Activated B cell treated with CpG ODN at 0.5 μM for 24 hours (primary cell): ENCODE results near the gene INPP5B. TPM values are rescaled to one million over a fixed set of nuclear protein-coding genes. Genes with fewer than 3 reads are reported as not detected.
A peak's percentile ranks its signal among the peaks of the same experiment; 100 is the strongest.

ENCODE experiments used
- ATAC-seq: fragments of 200-7000 bp; cut with Tn5 transposase; one replicate; pipeline ENCODE4 v1.10.0; 2021; ENCODE audit warnings: low read depth, mild to moderate bottlenecking, moderate library complexity
- CTCF ChIA-PET: fragments of 350-600 bp; sonication (Branson Sonifier 250); formaldehyde crosslinking; loops from one replicate; lab custom pipeline; 2021; ENCODE audit warnings: antibody characterized with exemption; lab: Charles Lee
- POLR2A ChIA-PET: fragments of 350-600 bp; sonication (Branson Sonifier 250); formaldehyde crosslinking; loops from one replicate; lab custom pipeline; 2021; ENCODE audit warnings: antibody characterized with exemption; lab: Charles Lee
- DNase-seq: peaks from one replicate; pipeline ENCODE4 v3.0.0; 2022
- H3K27ac Mint-ChIP-seq: one replicate; pipeline ENCODE4 v1.8.0; 2020; ENCODE audit warnings: mixed read lengths
- H3K27me3 Mint-ChIP-seq: one replicate; pipeline ENCODE4 v1.8.0; 2021; ENCODE audit warnings: mixed read lengths
- H3K36me3 Mint-ChIP-seq: one replicate; pipeline ENCODE4 v1.8.0; 2021; ENCODE audit warnings: low read depth, mixed read lengths
- H3K4me1 Mint-ChIP-seq: one replicate; pipeline ENCODE4 v1.8.0; 2021; ENCODE audit warnings: mixed read lengths
- H3K4me3 Mint-ChIP-seq: one replicate; pipeline ENCODE4 v1.8.0; 2020; ENCODE audit warnings: mild to moderate bottlenecking, mixed read lengths
- H3K9me3 Mint-ChIP-seq: one replicate; pipeline ENCODE4 v1.8.0; 2020; ENCODE audit warnings: mixed read lengths
- CTCF ChIP-seq: fragments of 200-600 bp; IDR thresholded peaks from one replicate; pipeline ENCODE4 v1.8.0; 2022; ENCODE audit warnings: antibody characterized with exemption, mild to moderate bottlenecking
- intact Hi-C: fragments of 100-400 bp; cut with micrococcal nuclease; formaldehyde crosslinking; loops from one replicate; pipeline ENCODE4 v1.15.1; 2024
- total RNA-seq: library from RNA; stranded (reverse); gene quantifications from 2 replicates; pipeline ENCODE4 v1.2.3, GENCODE V29; 2022

Gene INPP5B
- total RNA-seq: 63.4 and 70.3 TPM in 2 replicates

- no peaks in the 10 kb centered on the region for H3K9me3 Mint-ChIP-seq
- no peak for TF ChIP-seq CTCF
- peaks cover 23% of the 10 kb centered on the region for H3K4me1 Mint-ChIP-seq
- ATAC-seq (peak; percentile 100), DNase-seq (peak; percentile 74)
- H3K27me3 Mint-ChIP-seq: no peaks in the 10 kb centered on the region
- peak within 1 kb of the TSS; percentile 100 for H3K4me3 Mint-ChIP-seq
- CTCF ChIA-PET: no interaction called here
- intact Hi-C loops: loop anchor here (1.0 to 5.0 kb wide), 6 partner anchors 16 to 912 kb away; partner anchors contain the start of genes CDCA8, RRAGC, SF3A3 and UTP11
- H3K27ac Mint-ChIP-seq: peak within 1 kb of the TSS; percentile 97
- POLR2A ChIA-PET: interaction anchor here (0.6 to 2.5 kb wide), 6 partner anchors 15 to 139 kb away, joined by 3 to 17 read pairs (median 5); partner anchors contain the start of genes C1orf122 and YRDC
- H3K36me3 Mint-ChIP-seq: peaks cover 15% of the 10 kb centered on the region
These were observed at the start of gene INPP5B for GRCh38 chr1:37946703-37947360. INPP5B (minus strand) TSS chr1:37947053; CDS start chr1:37946308, 745 bp downstream.

- intact Hi-C loops: loop anchor here (10.0 kb wide), 1 partner anchor 401 kb away; the partner anchor contains the start of gene GNL2
- TF ChIP-seq CTCF: no peak
- Mint-ChIP-seq H3K27ac (no peak overlapping the region), H3K27me3 (no peaks in the 10 kb centered on the region), H3K9me3 (no peaks in the 10 kb centered on the region), H3K4me1 (peaks cover 14% of the 10 kb centered on the region), H3K4me3 (peak overlapping the region; percentile 79), H3K36me3 (no peaks in the 10 kb centered on the region)
- DNase-seq (peak; percentile 32), ATAC-seq (peak; percentile 69)
- ChIA-PET CTCF (no interaction called here), POLR2A (interaction anchor here (0.6 to 0.7 kb wide), 3 partner anchors 15 to 106 kb away, joined by 3 to 8 read pairs (median 6); no protein-coding TSS in a partner anchor)
These were observed 49.0 kb upstream of the INPP5B start for GRCh38 chr1:37995751-37996345.

- intact Hi-C loops: loop anchor here (10.0 kb wide), 1 partner anchor 400 kb away; the partner anchor contains the start of gene GNL2
- Mint-ChIP-seq H3K27ac (peak overlapping the region; percentile 19), H3K9me3 (no peaks in the 10 kb centered on the region), H3K4me1 (peaks cover 17% of the 10 kb centered on the region), H3K27me3 (peaks cover 1% of the 10 kb centered on the region), H3K36me3 (no peaks in the 10 kb centered on the region), H3K4me3 (peak overlapping the region; percentile 46)
- ChIA-PET POLR2A (interaction anchor here (0.6 kb wide), 1 partner anchor 93 kb away, joined by 3 read pairs; no protein-coding TSS in a partner anchor), CTCF (no interaction called here)
- no peak for ATAC-seq
- DNase-seq: no peak
- TF ChIP-seq CTCF: no peak
These were observed 48.2 kb upstream of the INPP5B start for GRCh38 chr1:37994886-37995566.

GRCh38 chr1:37989361-37989930 is 42.6 kb upstream of the INPP5B start:
- Mint-ChIP-seq H3K4me3 (peak overlapping the region; percentile 94), H3K4me1 (peaks cover 25% of the 10 kb centered on the region), H3K9me3 (no peaks in the 10 kb centered on the region), H3K27me3 (peaks cover 2% of the 10 kb centered on the region), H3K36me3 (peaks cover 35% of the 10 kb centered on the region), H3K27ac (peak overlapping the region; percentile 88)
- CTCF ChIA-PET: interaction anchor here (0.8 to 1.6 kb wide), 3 partner anchors 14 to 846 kb away, joined by 3 to 5 read pairs (median 3); partner anchors contain the start of gene MTF1
- no peak for TF ChIP-seq CTCF
- POLR2A ChIA-PET: interaction anchor here (0.6 to 1.7 kb wide), 6 partner anchors 24 to 487 kb away, joined by 3 to 8 read pairs (median 4); partner anchors contain the start of gene MTF1
- peak; percentile 26 for ATAC-seq
- no peak for DNase-seq
- intact Hi-C loops: loop anchor here (1.0 kb wide), 1 partner anchor 297 kb away; the partner anchor contains the start of gene CDCA8
